Caki2 (cell line): Measurements from ENCODE around the gene GFER. TPM values are rescaled to one million over a fixed set of nuclear protein-coding genes. Genes with fewer than 3 reads are reported as not detected.
A peak's percentile ranks its signal among the peaks of the same experiment; 100 is the strongest.
"Not testable (repeated sequence)": the region's sequence is repeated elsewhere in the genome, so short reads cannot be mapped to it uniquely, and the experiment has no call there.

Experiments
- DNase-seq: peaks from one replicate; pipeline ENCODE4 v3.0.0-alpha.2; 2015; ENCODE audit warnings: low read depth
- in situ Hi-C: cut with HindIII; loops from 2 replicates; pipeline ENCODE4 v1.10.0; 2016; ENCODE audit warnings: low sequenced_read_pairs, low pct_unique_long_range_greater_than_20kb, mixed read lengths
- total RNA-seq: library from RNA; depleted of rRNA; stranded (reverse); fragments of >200 nt; shearing (Covaris generic); gene quantifications from 2 replicates; pipeline ENCODE4 v1.2.3, GENCODE V29; 2014; ENCODE audit warnings: low replicate concordance

The GFER gene
- total RNA-seq, 1 experiment from 2014 or later: 55.9 TPM

DNA sequence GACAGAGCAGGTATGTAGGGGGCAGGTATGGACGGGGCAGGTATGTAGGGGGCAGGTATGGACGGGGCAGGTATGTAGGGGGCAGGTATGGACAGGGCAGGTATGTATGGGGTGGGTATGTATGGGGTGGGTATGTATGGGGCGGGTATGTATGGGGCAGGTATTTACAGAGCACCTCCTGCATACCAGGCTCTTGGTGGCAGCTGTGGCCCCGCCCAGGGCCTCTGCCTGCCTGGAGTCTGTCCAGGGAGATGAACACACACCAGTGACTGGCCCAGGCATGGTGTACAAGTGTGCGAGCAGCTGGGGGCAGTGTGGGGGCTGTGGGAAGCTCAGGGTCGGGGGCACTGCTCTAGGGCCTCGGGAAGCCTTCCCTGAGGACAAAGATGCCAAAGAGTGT lies 33.9 kb upstream of the GFER start:
- no peak for DNase-seq
- in situ Hi-C loops: no loop called here

DNA sequence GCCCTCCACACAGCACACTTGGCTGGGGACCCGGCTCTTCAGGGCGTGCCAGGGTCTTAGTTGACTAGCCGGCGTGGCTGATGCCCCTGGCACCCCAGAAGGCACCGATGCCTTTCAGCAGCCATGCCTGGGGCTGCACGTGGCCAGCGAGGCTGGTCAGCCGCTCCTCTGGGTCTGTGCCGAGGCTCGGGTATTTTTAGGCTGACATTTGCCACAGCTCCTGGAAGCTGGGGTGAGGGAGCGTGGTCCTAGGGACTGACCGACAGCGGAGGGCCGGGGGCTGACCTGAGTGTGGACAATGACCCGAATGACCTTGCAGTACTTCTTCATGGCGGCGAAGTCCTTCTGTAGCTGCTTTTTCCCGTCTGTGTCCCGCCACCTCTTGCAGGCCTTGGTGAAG lies 33.4 kb upstream of the GFER start:
- in situ Hi-C loops: no loop called here
- no peak for DNase-seq

GRCh38 chr16:1953734-1954133 lies 30.3 kb upstream of the GFER start:
- in situ Hi-C loops: no loop called here
- no peak for DNase-seq

GRCh38 chr16:1957434-1958142 lies 26.4 kb upstream of the GFER start:
- DNase-seq, in situ Hi-C loops: not testable (repeated sequence)

GRCh38 chr16:1958143-1958491 lies 25.9 kb upstream of the GFER start:
- in situ Hi-C loops, DNase-seq: not testable (repeated sequence)

GRCh38 chr16:1958715-1959268 lies 25.2 kb upstream of the GFER start:
- DNase-seq: no peak
- in situ Hi-C loops: no loop called here

GRCh38 chr16:1959269-1960039 lies 24.5 kb upstream of the GFER start, which contains the start of gene NDUFB10:
TSS of gene NDUFB10 (plus strand) at chr16:1959538. CDS start at chr16:1959625, 87 bp downstream.
- peak; percentile 86 for DNase-seq
- in situ Hi-C loops: loop anchor here (10.0 kb wide), 1 partner anchor 95 kb away; no protein-coding TSS in a partner anchor

GRCh38 chr16:1960665-1961630 lies 23.0 kb upstream of the GFER start:
- in situ Hi-C loops: loop anchor here (10.0 kb wide), 1 partner anchor 96 kb away; no protein-coding TSS in a partner anchor

GRCh38 chr16:1961651-1962067 lies 22.3 kb upstream of the GFER start:
- in situ Hi-C loops: loop anchor here (10.0 kb wide), 1 partner anchor 97 kb away; no protein-coding TSS in a partner anchor
- DNase-seq: no peak

More at GRCh38 chr16:1960665-1961630, 23.0 kb upstream of the GFER start:
- DNase-seq: peak; percentile 54

DNA sequence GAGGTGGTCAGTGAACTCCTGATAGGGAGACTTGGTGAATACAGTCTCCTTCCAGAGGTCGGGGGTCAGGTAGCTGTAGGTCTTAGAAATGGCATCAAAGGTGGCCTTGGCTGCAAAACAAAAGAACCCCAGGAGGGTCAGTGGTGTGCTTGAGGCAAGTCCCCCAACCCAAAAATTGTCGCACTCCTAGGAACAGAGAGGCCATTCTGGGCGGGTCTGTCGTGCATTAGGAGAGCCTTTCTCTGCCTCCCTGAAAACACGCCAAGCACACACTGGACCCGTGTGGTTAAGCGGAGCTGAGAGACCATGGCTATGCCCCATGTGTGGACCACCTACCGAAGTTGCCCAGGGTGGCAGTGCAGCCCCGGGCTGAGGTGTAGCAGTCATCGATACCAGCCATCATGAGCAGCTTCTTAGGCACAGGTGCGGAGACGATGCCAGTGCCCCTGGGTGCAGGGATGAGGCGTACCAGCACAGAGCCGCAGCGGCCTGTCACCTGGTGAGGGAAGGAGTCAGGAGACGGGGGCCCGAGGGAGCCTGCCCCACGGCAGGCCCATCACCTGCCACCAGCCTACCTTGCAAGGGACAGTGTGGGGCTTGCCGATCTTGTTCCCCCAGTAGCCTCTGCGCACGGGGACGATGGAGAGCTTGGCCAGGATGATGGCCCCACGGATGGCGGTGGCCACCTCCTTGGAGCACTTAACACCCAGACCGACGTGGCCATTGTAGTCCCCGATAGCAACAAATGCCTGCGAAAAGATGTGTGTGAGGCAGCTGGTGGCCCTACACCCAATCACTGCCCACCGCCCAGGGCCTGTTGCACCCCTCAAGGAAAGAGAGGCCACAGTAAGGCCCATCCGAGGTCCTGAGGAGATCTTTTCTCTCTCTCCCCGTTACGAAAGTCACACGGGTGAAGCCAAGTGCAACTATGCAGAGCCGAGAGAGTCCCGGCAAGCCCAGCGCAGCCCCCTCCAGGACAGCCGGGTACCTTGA lies 21.5 kb upstream of the GFER start:
- DNase-seq: not testable (repeated sequence)
- in situ Hi-C loops: loop anchor here (10.0 kb wide), 1 partner anchor 98 kb away; no protein-coding TSS in a partner anchor

DNA sequence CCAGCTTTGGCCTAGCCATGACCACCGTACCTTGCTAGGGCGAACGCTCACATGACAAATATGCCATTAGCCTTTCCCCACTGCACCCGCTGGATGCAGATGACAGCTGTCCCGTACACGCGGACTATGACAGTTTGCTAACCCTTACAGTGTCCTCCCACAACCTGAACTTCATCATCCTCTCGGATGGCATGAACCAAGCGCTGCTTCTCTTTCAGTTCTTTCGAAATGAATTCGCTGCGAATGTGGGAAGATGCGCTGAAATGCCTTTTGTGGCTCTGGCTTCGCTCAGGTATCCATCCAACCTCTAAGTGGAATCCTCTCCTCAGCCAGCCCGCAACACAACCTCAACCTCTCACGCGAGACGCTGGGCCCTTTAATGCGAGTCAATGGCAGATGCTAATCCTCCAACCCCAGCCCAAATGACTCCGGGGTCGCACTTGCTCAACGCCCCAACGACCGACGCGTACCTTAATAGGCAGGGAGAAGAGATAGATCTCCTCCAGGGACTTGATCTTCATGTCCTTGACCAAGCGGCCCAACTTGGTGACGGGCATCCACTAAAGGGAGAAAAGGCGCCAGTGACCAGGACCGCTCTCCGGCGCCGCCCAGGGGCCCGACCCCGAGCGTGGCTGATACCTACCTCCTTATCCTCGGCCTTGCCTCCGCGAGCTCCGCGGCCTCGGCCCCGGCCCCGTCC lies 20.0 kb upstream of the GFER start:
- in situ Hi-C loops: loop anchor here (10.0 kb wide), 1 partner anchor 99 kb away; no protein-coding TSS in a partner anchor
- no peak for DNase-seq

- in situ Hi-C loops: loop anchor here (10.0 kb wide), 1 partner anchor 100 kb away; no protein-coding TSS in a partner anchor
Observed at GRCh38 chr16:1964506-1965395, 19.2 kb upstream of the GFER start, which contains the start of gene RPS2. TSS of gene RPS2 (minus strand) at chr16:1964826. CDS start at chr16:1964625, 201 bp downstream.

GRCh38 chr16:1965396-1966001 lies 18.5 kb upstream of the GFER start:
- DNase-seq: no peak
- in situ Hi-C loops: loop anchor here (10.0 kb wide), 1 partner anchor 101 kb away; no protein-coding TSS in a partner anchor

More at GRCh38 chr16:1964506-1965395, 19.2 kb upstream of the GFER start, which contains the start of gene RPS2:
- DNase-seq: peak; percentile 97

DNA sequence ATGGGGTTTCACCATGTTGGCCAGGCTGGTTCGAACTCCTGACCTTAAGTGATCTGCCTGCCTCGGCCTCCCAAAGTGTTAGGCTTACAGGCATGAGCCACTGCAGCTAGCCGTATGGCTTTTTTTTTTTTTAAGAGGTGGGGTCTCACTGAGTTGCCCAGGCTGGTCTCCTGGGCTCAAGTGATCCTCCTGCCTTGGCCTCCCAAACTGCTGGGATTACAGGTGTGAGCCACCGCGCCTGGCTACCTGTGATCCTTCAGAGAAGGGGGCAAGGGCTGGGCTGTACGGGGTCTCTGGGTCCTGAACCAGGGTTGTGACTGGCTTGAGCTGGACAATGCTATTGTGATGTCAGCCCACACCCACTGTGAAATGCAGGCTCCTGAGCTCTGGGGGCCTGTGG lies 17.5 kb upstream of the GFER start, which contains the start of gene RNF151:
Gene RNF151 (plus strand): TSS at position 397 of the 400 bp plus-strand sequence. CDS start 26 bp downstream, outside the sequence.
- no peak for DNase-seq
- in situ Hi-C loops: loop anchor here (10.0 kb wide), 1 partner anchor 102 kb away; no protein-coding TSS in a partner anchor
